LNCaP clone FGC (cell line): ENCODE results near the gene PLD3.
"Not testable (repeated sequence)": the region's sequence is repeated elsewhere in the genome, so short reads cannot be mapped to it uniquely, and the experiment has no call there.

Experiments used
- DNase-seq: peaks from one replicate; pipeline ENCODE4 v3.0.0-alpha.2; 2011; ENCODE audit warnings: low read depth
- H3K4me3 ChIP-seq: 2 replicates; pipeline ENCODE4 v1.5.1; 2011; ENCODE audit warnings: mild to moderate bottlenecking, low read depth, low read length, control low read depth
- CTCF ChIP-seq: IDR thresholded peaks from 2 replicates; pipeline ENCODE4 v1.5.1; 2012; ENCODE audit warnings: mild to moderate bottlenecking; ENCODE audit not compliant: control insufficient read depth, insufficient read depth; ENCODE audit errors: extremely low read depth

The PLD3 gene

GRCh38 chr19:40369797-40370196 lies 21.3 kb downstream of the PLD3 start:
- DNase-seq, result no peak
- no peak for TF ChIP-seq CTCF
- H3K4me3 ChIP-seq, result no peak overlapping the region

- not testable (repeated sequence) for H3K4me3 ChIP-seq
Measured at GRCh38 chr19:40370253-40370652, 21.8 kb downstream of the PLD3 start.

GRCh38 chr19:40370997-40371801 lies 22.7 kb downstream of the PLD3 start:
- no peak overlapping the region for H3K4me3 ChIP-seq
- no peak for DNase-seq
- TF ChIP-seq CTCF, result no peak

More at GRCh38 chr19:40370253-40370652, 21.8 kb downstream of the PLD3 start:
- DNase-seq, result not testable (repeated sequence)

- no peak for TF ChIP-seq CTCF
- no peak overlapping the region for H3K4me3 ChIP-seq
- DNase-seq, result no peak
Measured at GRCh38 chr19:40371802-40372122, 23.3 kb downstream of the PLD3 start.

- no peak overlapping the region for H3K4me3 ChIP-seq
- no peak for DNase-seq
Measured at GRCh38 chr19:40374084-40374483, 25.6 kb downstream of the PLD3 start.

GRCh38 chr19:40376286-40376862 lies 27.9 kb downstream of the PLD3 start:
- no peak for DNase-seq
- TF ChIP-seq CTCF, result no peak
- no peak overlapping the region for H3K4me3 ChIP-seq

More at GRCh38 chr19:40374084-40374483, 25.6 kb downstream of the PLD3 start:
- TF ChIP-seq CTCF, result no peak

- no peak for TF ChIP-seq CTCF
- H3K4me3 ChIP-seq, result no peak overlapping the region
- no peak for DNase-seq
Measured at GRCh38 chr19:40377876-40378385, 29.4 kb downstream of the PLD3 start.
